PFSK-1 (cell line): ENCODE data around the gene GNB5.

Source experiments
- FOXP2 ChIP-seq: optimal IDR thresholded peaks from 2 replicates; pipeline ENCODE3; 2011; ENCODE audit warnings: borderline replicate concordance, control low read depth, inconsistent platforms; ENCODE audit not compliant: insufficient read depth; ENCODE audit errors: extremely low read length, extremely low read depth
- POLR2AphosphoS5 ChIP-seq: IDR thresholded peaks from 2 replicates; pipeline ENCODE4 v1.6.1; 2012; ENCODE audit warnings: low read depth, mild to moderate bottlenecking, control low read depth, low read length, moderate library complexity
- REST ChIP-seq, 2 experiments: IDR thresholded peaks; 2 replicates each; pipeline versions ENCODE4 v1.6.1 to v1.8.0; 2011 to 2012; ENCODE audit warnings: low read depth in 2 of 2, low read length in 2 of 2, control low read depth in 1 of 2, inconsistent platforms in 1 of 2, mild to moderate bottlenecking in 1 of 2, moderate library complexity in 1 of 2; ENCODE audit not compliant: insufficient read depth in 1 of 2
- SIN3A ChIP-seq: IDR thresholded peaks from 2 replicates; pipeline ENCODE4 v1.6.1; 2012; ENCODE audit warnings: mild to moderate bottlenecking, low read length, moderate library complexity, borderline replicate concordance; ENCODE audit not compliant: insufficient read depth
- TAF1 ChIP-seq: IDR thresholded peaks from 2 replicates; pipeline ENCODE4 v1.6.1; 2012; ENCODE audit warnings: low read length, control low read depth, borderline replicate concordance; ENCODE audit not compliant: insufficient read depth

- TF ChIP-seq TAF1 (no peak), REST (IDR thresholded peaks at IDR 0.05; ENCODE audit: insufficient read depth in 1 of 2, low read depth in 2 of 2, low read length in 2 of 2) (no peak), POLR2AphosphoS5 (no peak), SIN3A (no peak), FOXP2 (no peak)
Observed at GRCh38 chr15:52162876-52163275, 28.3 kb downstream of the GNB5 start.
